Gastroesophageal sphincter (tissue), 3 donors: Measurements from ENCODE around the gene TTL.

ENCODE experiments used
- CTCF ChIP-seq, 4 experiments: fragments of 200-600 bp in 2 of 4; fragments of 450-650 bp in 2 of 4; sonication (generic) in 1 of 4; IDR thresholded peaks; one replicate each; pipeline ENCODE4 v1.5.1; 2017 to 2019; ENCODE audit warnings: antibody characterized with exemption in 4 of 4, mild to moderate bottlenecking in 2 of 4, moderate library complexity in 2 of 4
- EP300 ChIP-seq: sonication (generic); formaldehyde crosslinking; IDR thresholded peaks from one replicate; pipeline ENCODE4 v1.6.1; 2017; ENCODE audit warnings: antibody characterized with exemption, mild to moderate bottlenecking
- POLR2A ChIP-seq, 2 donors: fragments of 450-650 bp; IDR thresholded peaks; one replicate each; pipeline ENCODE4 v1.6.1; 2017; ENCODE audit warnings: antibody characterized with exemption in 2 of 2, mild to moderate bottlenecking in 2 of 2, moderate library complexity in 1 of 2

GRCh38 chr2:112584891-112585250 lies 102.9 kb downstream of the TTL start:
- TF ChIP-seq CTCF (IDR thresholded peaks at IDR 0.05) (no peak), POLR2A (IDR thresholded peaks at IDR 0.05) (no peak), EP300 (no peak)
